ENCODE measurements around the gene SOX6.

The SOX6 gene

DNA sequence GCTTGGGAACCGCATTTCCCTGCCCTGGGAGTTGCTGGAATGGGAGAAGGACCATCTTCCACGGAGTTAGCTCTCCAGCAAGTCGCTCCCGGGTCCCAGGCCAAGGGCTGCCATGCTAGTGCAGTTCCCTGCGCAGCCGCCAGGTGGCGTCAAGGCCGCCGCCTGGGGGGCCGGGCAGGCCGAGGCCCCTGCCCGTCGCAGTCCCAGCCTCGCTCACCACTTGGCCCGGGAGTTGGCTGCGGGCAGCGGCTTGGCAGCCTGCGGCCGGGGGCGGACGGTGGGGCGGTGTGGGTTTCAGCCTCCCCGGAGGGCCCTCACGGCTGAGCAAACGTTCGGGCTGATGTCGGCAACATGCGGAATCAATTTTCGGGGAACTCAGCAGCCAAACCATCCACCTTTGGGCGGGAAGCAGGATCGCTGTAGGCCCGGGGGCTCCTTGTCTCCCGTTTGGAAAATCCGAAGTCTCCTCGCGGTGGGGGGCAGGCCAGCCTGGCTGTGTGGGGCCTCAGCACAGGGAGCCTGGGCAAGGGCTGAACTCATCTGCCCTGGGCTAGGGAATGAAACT, 415.1 kb downstream of the SOX6 start:
- TF ChIP-seq EZH2 (optimal IDR thresholded peaks at IDR 0.05; ENCODE audit: low read depth, low read length): no peak
- TF ChIP-seq, protein P1, sequence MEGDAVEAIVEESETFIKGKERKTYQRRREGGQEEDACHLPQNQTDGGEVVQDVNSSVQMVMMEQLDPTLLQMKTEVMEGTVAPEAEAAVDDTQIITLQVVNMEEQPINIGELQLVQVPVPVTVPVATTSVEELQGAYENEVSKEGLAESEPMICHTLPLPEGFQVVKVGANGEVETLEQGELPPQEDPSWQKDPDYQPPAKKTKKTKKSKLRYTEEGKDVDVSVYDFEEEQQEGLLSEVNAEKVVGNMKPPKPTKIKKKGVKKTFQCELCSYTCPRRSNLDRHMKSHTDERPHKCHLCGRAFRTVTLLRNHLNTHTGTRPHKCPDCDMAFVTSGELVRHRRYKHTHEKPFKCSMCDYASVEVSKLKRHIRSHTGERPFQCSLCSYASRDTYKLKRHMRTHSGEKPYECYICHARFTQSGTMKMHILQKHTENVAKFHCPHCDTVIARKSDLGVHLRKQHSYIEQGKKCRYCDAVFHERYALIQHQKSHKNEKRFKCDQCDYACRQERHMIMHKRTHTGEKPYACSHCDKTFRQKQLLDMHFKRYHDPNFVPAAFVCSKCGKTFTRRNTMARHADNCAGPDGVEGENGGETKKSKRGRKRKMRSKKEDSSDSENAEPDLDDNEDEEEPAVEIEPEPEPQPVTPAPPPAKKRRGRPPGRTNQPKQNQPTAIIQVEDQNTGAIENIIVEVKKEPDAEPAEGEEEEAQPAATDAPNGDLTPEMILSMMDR (IDR thresholded peaks at IDR 0.05; ENCODE audit: low read length): peak; percentile 56
- no peak for TF ChIP-seq EZH2phosphoT487 (IDR thresholded peaks at IDR 0.05; ENCODE audit: low read length)
- no peaks in the 10 kb centered on the region for H3K9me3 ChIP-seq (replicated peaks; ENCODE audit: insufficient read depth, low read length)
- no peak overlapping the region for H3K4me3 ChIP-seq (ENCODE audit: low read length)
- H3K27ac ChIP-seq (ENCODE audit: low read length): no peak overlapping the region
- no peaks in the 10 kb centered on the region for H4K20me1 ChIP-seq (ENCODE audit: insufficient read depth, low read length)
- no peak overlapping the region for H2AFZ ChIP-seq (ENCODE audit: low read length)
- no peaks in the 10 kb centered on the region for H3K79me2 ChIP-seq (ENCODE audit: low read length)
- H3K4me2 ChIP-seq (ENCODE audit: low read depth, low read length): no peak overlapping the region
- no peaks in the 10 kb centered on the region for H3K9me2 ChIP-seq (replicated peaks; ENCODE audit: insufficient read depth, low read length)
- H3K9ac ChIP-seq (ENCODE audit: low read length): no peak overlapping the region
- H3F3A ChIP-seq (ENCODE audit: insufficient read depth, low read length): no peaks in the 10 kb centered on the region
- no peak for DNase-seq
- no peaks in the 10 kb centered on the region for H3K27me3 ChIP-seq (replicated peaks; ENCODE audit: insufficient read depth, low read length)
- no peaks in the 10 kb centered on the region for H3K4me1 ChIP-seq (ENCODE audit: low read length)
- H3K36me3 ChIP-seq (replicated peaks; ENCODE audit: insufficient read depth, low read length): no peaks in the 10 kb centered on the region

DNA sequence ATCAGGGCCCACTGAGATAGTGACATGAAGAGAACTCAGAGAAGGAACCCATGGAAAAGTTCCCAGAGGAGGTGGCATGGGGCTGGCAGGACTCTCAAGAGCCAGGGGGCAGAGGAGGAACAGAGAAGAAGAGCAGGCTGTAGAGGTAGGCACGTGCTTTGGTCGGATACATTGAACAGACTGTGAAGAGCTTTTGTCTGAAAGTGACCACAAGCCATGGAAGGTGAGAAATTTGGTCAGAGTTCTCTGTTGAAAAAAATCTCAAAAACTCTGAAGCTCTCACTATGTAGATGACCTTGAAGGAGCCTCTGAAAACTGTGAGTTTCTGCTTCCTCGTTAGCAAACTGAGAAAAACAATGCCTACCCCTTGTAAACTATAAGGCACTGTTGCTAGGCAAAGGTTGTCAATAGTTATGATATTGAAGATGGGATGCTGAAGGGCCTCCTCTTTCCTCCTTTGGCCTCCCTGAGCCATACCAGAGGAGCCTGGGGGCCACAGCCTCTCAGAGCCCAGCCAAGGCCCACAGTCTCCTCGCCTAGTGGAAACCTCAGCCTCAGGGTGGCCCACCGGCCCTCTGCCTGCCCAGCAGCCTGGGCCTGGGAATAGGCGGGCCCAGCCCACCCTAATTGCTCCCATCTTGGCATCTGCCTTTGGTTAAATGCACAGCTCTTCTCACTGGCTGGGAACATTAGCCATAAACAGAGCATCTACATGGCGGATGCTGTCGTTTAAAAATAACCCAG, 415.7 kb downstream of the SOX6 start:
- Histone ChIP-seq H3K9ac (ENCODE audit: low read length) (no peak overlapping the region), H3K4me1 (ENCODE audit: low read length) (no peaks in the 10 kb centered on the region), H3K36me3 (replicated peaks; ENCODE audit: insufficient read depth, low read length) (no peaks in the 10 kb centered on the region), H3K4me3 (ENCODE audit: low read length) (no peak overlapping the region), H3K27ac (ENCODE audit: low read length) (no peak overlapping the region), H3K27me3 (replicated peaks; ENCODE audit: insufficient read depth, low read length) (no peaks in the 10 kb centered on the region), H3F3A (ENCODE audit: insufficient read depth, low read length) (no peaks in the 10 kb centered on the region), H3K9me3 (replicated peaks; ENCODE audit: insufficient read depth, low read length) (no peaks in the 10 kb centered on the region), H3K9me2 (replicated peaks; ENCODE audit: insufficient read depth, low read length) (no peaks in the 10 kb centered on the region), H4K20me1 (ENCODE audit: insufficient read depth, low read length) (no peaks in the 10 kb centered on the region), H3K4me2 (ENCODE audit: low read depth, low read length) (no peak overlapping the region), H3K79me2 (ENCODE audit: low read length) (no peaks in the 10 kb centered on the region), H2AFZ (ENCODE audit: low read length) (no peak overlapping the region)
- DNase-seq: no peak
- TF ChIP-seq EZH2 (optimal IDR thresholded peaks at IDR 0.05; ENCODE audit: low read depth, low read length): no peak
- no peak for TF ChIP-seq EZH2phosphoT487 (IDR thresholded peaks at IDR 0.05; ENCODE audit: low read length)
- TF ChIP-seq, protein P1 (IDR thresholded peaks at IDR 0.05; ENCODE audit: low read length): no peak

DNA sequence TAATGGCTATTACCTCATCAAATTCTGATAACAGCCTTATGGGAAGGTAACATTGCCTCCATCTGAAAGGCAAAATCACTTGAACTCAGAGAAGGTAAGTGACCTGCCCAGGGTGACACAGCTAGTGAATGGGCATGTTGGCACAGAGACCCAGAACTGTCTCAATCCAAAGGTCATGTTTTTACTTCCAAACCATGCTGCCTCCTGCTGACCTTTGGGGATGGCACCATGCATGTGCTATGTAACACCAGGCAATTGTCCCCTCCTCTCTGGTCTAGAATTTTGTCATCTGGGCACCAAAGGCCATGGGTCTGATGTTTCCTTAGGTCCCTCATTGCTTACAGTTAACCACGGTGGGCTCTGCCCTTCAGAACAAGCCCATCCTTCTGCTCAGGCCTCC, 417.4 kb downstream of the SOX6 start:
- H3K9ac ChIP-seq (ENCODE audit: low read length): no peak overlapping the region
- H3K36me3 ChIP-seq (replicated peaks; ENCODE audit: insufficient read depth, low read length): no peaks in the 10 kb centered on the region
- H3K27ac ChIP-seq (ENCODE audit: low read length): no peak overlapping the region
- H4K20me1 ChIP-seq (ENCODE audit: insufficient read depth, low read length): no peaks in the 10 kb centered on the region
- no peaks in the 10 kb centered on the region for H3K4me1 ChIP-seq (ENCODE audit: low read length)
- no peaks in the 10 kb centered on the region for H3K9me2 ChIP-seq (replicated peaks; ENCODE audit: insufficient read depth, low read length)
- no peaks in the 10 kb centered on the region for H3K9me3 ChIP-seq (replicated peaks; ENCODE audit: insufficient read depth, low read length)
- no peak overlapping the region for H3K4me3 ChIP-seq (ENCODE audit: low read length)
- TF ChIP-seq EZH2 (optimal IDR thresholded peaks at IDR 0.05; ENCODE audit: low read depth, low read length): no peak
- no peak for TF ChIP-seq EZH2phosphoT487 (IDR thresholded peaks at IDR 0.05; ENCODE audit: low read length)
- TF ChIP-seq, protein P1 (IDR thresholded peaks at IDR 0.05; ENCODE audit: low read length): no peak
- no peaks in the 10 kb centered on the region for H3K79me2 ChIP-seq (ENCODE audit: low read length)
- H3K27me3 ChIP-seq (replicated peaks; ENCODE audit: insufficient read depth, low read length): no peaks in the 10 kb centered on the region
- H2AFZ ChIP-seq (ENCODE audit: low read length): no peak overlapping the region
- H3K4me2 ChIP-seq (ENCODE audit: low read depth, low read length): no peak overlapping the region
- no peak for DNase-seq
- no peaks in the 10 kb centered on the region for H3F3A ChIP-seq (ENCODE audit: insufficient read depth, low read length)

All from MM.1S (cell line).